Stimulated activated CD8-positive, alpha-beta memory T cell treated with anti-CD3 and anti-CD28 coated beads, Interleukin-12 subunit alpha, Interleukin-12 subunit beta, amount 100 ng/mL, for 4 hours (primary cell): Measurements from ENCODE around the gene HPRT1.
"Not testable (repeated sequence)": the region's sequence is repeated elsewhere in the genome, so short reads cannot be mapped to it uniquely, and the experiment has no call there.

Experiments
- DNase-seq: peaks from one replicate; pipeline ENCODE4 v3.0.0-alpha.2; 2020; ENCODE audit warnings: low read depth

HPRT1 gene, protein sequence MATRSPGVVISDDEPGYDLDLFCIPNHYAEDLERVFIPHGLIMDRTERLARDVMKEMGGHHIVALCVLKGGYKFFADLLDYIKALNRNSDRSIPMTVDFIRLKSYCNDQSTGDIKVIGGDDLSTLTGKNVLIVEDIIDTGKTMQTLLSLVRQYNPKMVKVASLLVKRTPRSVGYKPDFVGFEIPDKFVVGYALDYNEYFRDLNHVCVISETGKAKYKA

GRCh38 chrX:134460005-134460861 is at the start of gene HPRT1:
Gene HPRT1, plus strand, starts transcription at chrX:134460165. Its CDS starts 147 bp downstream, at chrX:134460312.
- DNase-seq: peak; percentile 64

DNA sequence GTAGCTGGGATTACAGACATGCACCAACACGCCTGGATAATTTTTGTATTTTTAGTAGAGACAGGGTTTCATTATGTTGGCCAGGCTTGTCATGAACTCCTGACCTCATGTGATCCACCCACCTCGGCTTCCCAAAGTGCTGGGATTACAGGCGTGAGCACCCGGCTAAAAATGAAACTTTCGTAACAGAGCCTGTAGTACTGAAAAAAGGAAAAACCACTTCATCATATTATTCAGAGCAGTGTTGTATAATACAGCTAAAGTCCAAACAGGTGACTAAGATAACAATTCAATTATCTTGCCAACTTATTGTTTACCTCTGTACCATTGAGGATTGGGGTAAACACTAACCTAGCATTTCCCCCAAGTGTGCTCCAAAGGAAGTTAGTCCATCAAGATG is 43.9 kb upstream of the HPRT1 start:
- no peak for DNase-seq

DNA sequence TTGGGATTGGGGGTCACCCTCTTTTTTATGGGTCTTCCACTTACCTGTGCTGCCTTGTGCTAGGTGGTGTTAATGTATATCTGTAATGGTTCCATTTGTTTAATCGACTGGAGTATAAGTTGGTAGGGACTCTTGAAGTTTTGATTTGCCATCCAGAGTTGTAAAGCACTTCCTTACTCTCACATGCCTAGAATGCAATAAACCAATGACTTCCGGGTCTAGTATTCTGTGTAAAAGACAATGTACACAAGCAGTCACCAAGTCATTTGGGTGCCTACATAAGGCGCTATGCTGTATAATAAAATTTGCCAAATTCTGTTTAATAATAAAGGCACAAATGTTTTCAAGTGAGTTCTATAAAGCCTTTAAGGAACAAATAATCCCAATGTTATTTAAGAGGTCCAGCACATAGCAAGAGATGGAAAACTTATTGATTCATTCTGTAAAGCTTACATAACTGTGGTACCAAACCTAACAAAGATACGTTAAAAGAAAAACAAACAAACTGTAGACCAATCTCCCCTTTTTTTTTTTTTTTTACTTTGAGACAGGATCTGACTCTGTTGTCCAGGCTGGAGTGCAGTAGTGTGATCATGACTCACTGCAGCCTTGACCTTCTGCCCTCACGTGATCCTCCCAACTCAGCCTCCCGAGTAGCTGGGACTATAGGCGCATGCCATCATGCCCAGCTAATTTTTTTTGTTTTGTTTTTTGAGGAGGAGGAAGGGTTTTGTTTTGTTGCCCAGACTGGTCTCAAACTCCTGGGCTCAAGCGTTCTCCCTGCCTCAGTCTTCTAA is 41.5 kb upstream of the HPRT1 start:
- DNase-seq: no peak

GRCh38 chrX:134419784-134420183 is 40.2 kb upstream of the HPRT1 start:
- DNase-seq: no peak

DNA sequence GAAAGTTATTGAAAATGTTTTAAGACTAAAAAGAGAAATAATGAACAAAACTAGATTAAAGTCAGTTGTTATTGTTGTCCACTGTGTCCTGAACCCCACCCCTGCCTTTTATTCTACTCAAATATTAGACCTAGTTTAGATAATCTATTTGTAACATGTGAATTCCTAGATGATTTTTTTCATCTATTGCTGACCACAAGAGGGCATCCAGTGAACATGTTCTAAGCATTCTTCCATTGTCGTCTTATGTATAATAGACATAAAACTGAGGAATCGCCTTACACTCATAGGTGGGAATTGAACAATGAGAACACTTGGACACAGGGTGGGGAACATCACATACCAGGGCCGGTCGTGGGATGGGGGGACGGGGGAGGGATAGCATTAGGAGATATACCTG is 36.4 kb upstream of the HPRT1 start:
- no peak for DNase-seq

- DNase-seq: no peak
Observed at GRCh38 chrX:134426281-134426680, 33.7 kb upstream of the HPRT1 start.

DNA sequence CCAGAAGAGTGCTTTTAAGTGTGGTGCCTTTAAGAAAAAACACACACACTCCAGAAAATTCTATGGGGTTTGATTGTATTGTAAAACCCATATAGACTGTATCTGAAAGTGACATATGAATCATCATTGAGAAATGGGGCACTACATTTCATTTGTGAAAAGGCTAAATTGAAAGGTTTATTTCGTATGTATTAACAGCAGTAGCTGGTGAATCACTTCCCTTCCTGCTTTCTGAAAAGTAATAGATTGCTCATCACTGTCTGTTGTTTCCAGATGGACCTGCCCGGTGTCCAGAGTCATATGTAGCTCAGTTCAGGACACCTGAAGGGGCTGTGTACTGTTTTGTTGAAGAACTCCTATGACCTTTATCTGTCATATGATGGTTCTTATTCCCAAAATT is 28.1 kb upstream of the HPRT1 start:
- DNase-seq: no peak

DNA sequence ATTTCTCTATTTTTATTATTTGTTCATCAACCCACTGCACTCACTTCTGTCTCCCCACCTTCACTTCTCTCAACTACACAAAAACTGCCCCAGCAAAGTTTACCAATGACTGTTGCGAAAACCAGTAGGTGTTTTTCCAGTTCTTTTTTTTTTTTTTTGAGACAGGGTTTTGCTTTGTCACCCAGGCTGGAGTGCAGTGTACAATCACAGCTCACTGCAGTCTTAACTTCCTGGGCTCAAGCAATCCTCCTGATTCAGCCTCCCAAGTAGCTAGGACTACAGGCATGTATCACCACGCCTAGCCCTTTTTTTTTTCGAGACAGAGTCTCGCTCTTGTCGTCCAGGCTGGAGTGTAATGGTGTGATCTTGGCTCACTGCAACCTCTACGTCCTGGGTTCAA is 24.1 kb upstream of the HPRT1 start:
- no peak for DNase-seq

GRCh38 chrX:134443020-134443419 is 16.9 kb upstream of the HPRT1 start:
- DNase-seq: no peak

DNA sequence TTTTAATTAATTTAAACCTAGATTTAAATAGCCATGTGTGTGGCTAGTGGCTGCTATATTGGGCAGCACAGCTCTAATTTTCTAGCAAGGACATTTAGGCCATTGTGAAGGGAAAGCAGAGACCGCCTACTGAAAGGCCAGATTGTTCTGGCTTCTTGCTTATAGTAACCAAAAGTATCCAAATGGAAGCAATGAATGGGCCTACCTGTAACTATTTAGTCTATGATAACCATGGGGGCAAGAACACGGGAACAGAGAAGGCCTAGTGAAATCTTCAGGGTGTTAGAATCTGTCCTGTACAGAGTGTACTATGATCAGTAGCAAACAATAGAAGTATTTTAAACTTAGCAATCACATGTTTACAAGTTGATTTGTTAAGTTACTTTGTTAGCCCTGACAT is 16.5 kb upstream of the HPRT1 start:
- no peak for DNase-seq

DNA sequence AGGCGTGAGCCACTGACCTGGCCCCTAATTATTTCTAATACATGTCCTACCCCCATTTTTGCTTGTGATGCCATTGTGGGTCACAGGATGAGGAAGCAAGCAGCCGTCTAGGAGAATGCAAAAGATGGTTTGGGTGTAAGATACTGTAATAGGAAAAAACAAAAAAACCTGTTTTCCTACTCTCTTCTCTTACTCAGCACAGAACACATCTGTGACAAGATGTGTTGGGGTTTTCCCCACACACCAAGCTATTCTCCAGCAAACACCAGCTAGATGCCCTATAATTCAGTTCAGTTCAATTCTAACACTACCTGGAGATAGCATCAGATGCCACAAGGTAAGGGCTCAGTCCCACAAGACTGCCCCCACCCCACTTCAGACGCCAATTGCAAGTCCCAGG is 15.3 kb upstream of the HPRT1 start:
- DNase-seq: no peak

GRCh38 chrX:134452596-134452995 is 7.4 kb upstream of the HPRT1 start:
- no peak for DNase-seq

GRCh38 chrX:134453631-134454030 is 6.3 kb upstream of the HPRT1 start:
- DNase-seq: no peak

GRCh38 chrX:134454506-134454905 is 5.5 kb upstream of the HPRT1 start:
- no peak for DNase-seq

- no peak for DNase-seq
Observed at GRCh38 chrX:134457708-134458107, 2.3 kb upstream of the HPRT1 start.

- DNase-seq: no peak
Observed at GRCh38 chrX:134459683-134460004, 321 bp upstream of the HPRT1 start.

GRCh38 chrX:134460862-134461220 is 876 bp downstream of the HPRT1 start:
- DNase-seq: no peak

GRCh38 chrX:134461437-134461836 is 1.5 kb downstream of the HPRT1 start:
- DNase-seq: no peak

DNA sequence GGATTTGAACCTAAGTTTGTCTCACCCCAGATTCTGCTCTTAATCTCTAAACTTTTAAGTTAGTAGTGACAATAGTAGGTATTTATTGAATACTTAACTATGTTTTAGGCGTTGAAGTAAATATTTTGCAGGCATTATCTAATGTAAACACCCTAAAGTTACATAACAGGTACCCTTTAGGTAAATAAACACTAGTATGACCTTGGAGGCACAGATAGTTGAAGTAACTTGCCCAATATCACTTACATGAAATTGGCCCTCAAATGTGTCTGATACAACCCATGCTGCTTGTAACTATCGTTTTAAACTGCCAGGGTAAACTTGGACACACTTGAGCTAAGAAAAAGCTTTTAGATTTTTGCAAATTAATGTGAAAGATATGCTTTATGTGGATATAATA is 3.0 kb downstream of the HPRT1 start:
- no peak for DNase-seq

DNA sequence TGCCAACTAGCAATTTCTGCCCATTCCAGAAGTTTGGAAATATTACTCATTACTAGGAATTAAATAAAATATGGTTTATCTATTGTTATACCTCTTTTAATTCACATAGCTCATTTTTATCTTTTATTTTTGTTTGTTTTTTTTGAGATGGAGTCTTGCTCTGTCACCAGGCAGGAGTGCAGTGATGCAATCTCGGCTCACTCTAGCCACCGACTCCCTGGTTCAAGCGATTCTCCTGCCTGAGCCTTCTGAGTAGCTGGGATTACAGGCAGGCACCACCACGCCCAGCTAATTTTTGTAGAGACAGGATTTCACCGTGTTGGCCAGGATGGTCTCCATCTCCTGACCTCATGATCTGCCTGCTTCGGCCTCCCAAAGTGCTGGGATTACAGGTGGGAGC is 4.5 kb downstream of the HPRT1 start:
- DNase-seq: not testable (repeated sequence)

- DNase-seq: no peak
Observed at GRCh38 chrX:134469486-134469885, 9.5 kb downstream of the HPRT1 start.

DNA sequence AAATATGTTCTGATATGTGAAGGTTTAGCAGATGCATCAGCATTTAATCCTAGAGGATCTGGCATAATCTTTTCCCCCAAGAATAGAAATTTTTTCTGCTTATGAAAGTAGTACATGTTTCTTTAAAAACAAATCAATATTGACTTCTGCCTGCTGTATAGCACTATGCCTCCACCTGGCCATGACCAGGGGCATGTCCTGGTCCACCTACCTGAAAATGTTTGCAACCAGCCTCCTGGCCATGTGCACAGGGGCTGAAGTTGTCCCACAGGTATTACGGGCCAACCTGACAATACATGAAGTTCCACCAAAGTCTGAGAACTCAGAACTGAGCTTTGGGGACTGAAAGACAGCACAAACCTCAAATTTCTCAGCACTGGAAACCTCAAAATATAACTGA is 10.0 kb downstream of the HPRT1 start:
- DNase-seq: no peak

- no peak for DNase-seq
Observed at GRCh38 chrX:134472041-134472440, 12.1 kb downstream of the HPRT1 start.
